GM23248 (cell line): ENCODE measurements around the gene PDE6G.

Experiments
- EZH2 ChIP-seq: fragments of 200-600 bp; sonication (generic); IDR thresholded peaks from 2 replicates; pipeline ENCODE4 v1.6.1; 2018; ENCODE audit warnings: antibody characterized with exemption, mild to moderate bottlenecking; ENCODE audit not compliant: insufficient read depth, poor library complexity, severe bottlenecking
- EZH2phosphoT487 ChIP-seq: fragments of 200-600 bp; sonication (generic); IDR thresholded peaks from 2 replicates; pipeline ENCODE4 v1.6.1; 2018; ENCODE audit warnings: antibody characterized with exemption, moderate library complexity, mild to moderate bottlenecking, low read depth; ENCODE audit not compliant: insufficient read depth

DNA sequence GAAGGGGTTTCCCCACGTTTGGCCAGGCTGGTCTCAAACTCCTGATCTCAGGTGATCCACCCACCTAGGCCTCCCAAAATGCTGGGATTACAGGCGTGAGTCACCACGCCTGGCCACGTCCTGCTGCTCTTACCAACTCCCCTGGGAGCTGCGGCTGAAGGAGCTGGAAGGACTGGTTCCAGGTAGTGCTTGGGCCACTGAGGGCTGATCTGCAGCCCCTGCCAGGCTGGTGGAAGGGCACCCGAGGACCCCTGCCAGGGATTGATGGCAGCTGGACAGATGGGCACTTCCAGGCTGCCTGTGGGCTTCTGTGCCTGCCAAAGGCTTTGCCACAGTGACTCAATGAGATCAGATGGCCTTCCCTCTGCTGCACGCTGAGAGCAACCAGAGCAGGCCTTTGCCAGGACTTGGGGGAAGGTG, 7.7 kb upstream of the PDE6G start:
- TF ChIP-seq EZH2phosphoT487 = no peak
- TF ChIP-seq EZH2 = no peak
